Islet precursor cell (in vitro differentiated cells): ENCODE data around the gene LAMA5.
A peak's percentile ranks its signal among the peaks of the same experiment; 100 is the strongest.

Source experiments
- DNase-seq: peaks from one replicate; pipeline ENCODE4 v3.0.0-alpha.2; 2018

LAMA5 gene

GRCh38 chr20:62281161-62281933, 85.8 kb downstream of the LAMA5 start:
- no peak for DNase-seq

- DNase-seq = no peak
Observed at GRCh38 chr20:62280303-62280702, 86.8 kb downstream of the LAMA5 start.

GRCh38 chr20:62277253-62277652, 89.9 kb downstream of the LAMA5 start:
- DNase-seq = no peak

GRCh38 chr20:62276439-62276838, 90.7 kb downstream of the LAMA5 start:
- no peak for DNase-seq

- no peak for DNase-seq
Observed at GRCh38 chr20:62275219-62275618, 91.9 kb downstream of the LAMA5 start.

GRCh38 chr20:62274332-62274950, 92.7 kb downstream of the LAMA5 start:
- DNase-seq = no peak

GRCh38 chr20:62273416-62273815, 93.7 kb downstream of the LAMA5 start:
- DNase-seq = no peak

- DNase-seq = no peak
Observed at GRCh38 chr20:62272200-62272599, 94.9 kb downstream of the LAMA5 start.

GRCh38 chr20:62269871-62270270, 97.2 kb downstream of the LAMA5 start:
- no peak for DNase-seq

- DNase-seq = no peak
Observed at GRCh38 chr20:62269378-62269777, 97.7 kb downstream of the LAMA5 start.

GRCh38 chr20:62268228-62268900, 98.7 kb downstream of the LAMA5 start:
- no peak for DNase-seq

GRCh38 chr20:62267543-62267942, 99.6 kb downstream of the LAMA5 start:
- DNase-seq = peak; percentile 83

- no peak for DNase-seq
Observed at GRCh38 chr20:62266851-62267250, 100.3 kb downstream of the LAMA5 start.

- DNase-seq = no peak
Observed at GRCh38 chr20:62266340-62266739, 100.8 kb downstream of the LAMA5 start.

GRCh38 chr20:62265365-62265764, 101.7 kb downstream of the LAMA5 start:
- no peak for DNase-seq

GRCh38 chr20:62263396-62263795, 103.7 kb downstream of the LAMA5 start:
- DNase-seq = no peak

- DNase-seq = no peak
Observed at GRCh38 chr20:62262064-62262463, 105.0 kb downstream of the LAMA5 start.

- no peak for DNase-seq
Observed at GRCh38 chr20:62259294-62259565, 107.9 kb downstream of the LAMA5 start.
